HepG2 (cell line): ENCODE measurements around the gene GNB1. TPM values are rescaled to one million over a fixed set of nuclear protein-coding genes. Genes with fewer than 3 reads are reported as not detected.
A peak's percentile ranks its signal among the peaks of the same experiment; 100 is the strongest.

ENCODE experiments used
- ATAC-seq: fragments of 200-7000 bp; cut with Tn5 transposase; 3 replicates; pipeline ENCODE4 v1.9.1; 2020; ENCODE audit warnings: mild to moderate bottlenecking, moderate library complexity
- BruUV-seq: library from RNA; stranded (reverse); fragments of 400-500 nt; replicated peaks from 2 replicates; lab custom pipeline; 2021; lab: Mats Ljungman, UMichigan
- CTCF ChIA-PET: fragments of 300-600 bp; formaldehyde crosslinking; extraction: SDS; loops from one replicate; lab custom pipeline; 2021; ENCODE audit warnings: low total read pairs, inconsistent platforms, low intra/inter-chr PET ratio; lab: Yijun Ruan, JAX
- POLR2A ChIA-PET: fragments of 350-600 bp; sonication (Branson Sonifier 250); formaldehyde crosslinking; loops from one replicate; lab custom pipeline; 2020; ENCODE audit warnings: antibody characterized with exemption, inconsistent platforms; lab: Yijun Ruan, JAX
- DNase-seq: peaks from one replicate; pipeline ENCODE4 v3.0.0-alpha.2; 2015; ENCODE audit warnings: low spot score
- FAIRE-seq: peaks from 3 replicates; lab custom pipeline; 2011; peaks lifted over from hg19 to GRCh38; lab: Jason Lieb, UNC
- H2AFZ ChIP-seq: one replicate; pipeline ENCODE4 v1.6.1; 2011; ENCODE audit warnings: low read length, inconsistent platforms
- H3K27ac ChIP-seq: fragments of 300-600 bp; 3 replicates; pipeline ENCODE4 v1.8.0; 2011; ENCODE audit warnings: mixed run types, mild to moderate bottlenecking, mixed read lengths, low read length, inconsistent platforms; ENCODE audit not compliant: insufficient read depth; ENCODE audit errors: extremely low read length
- H3K27me3 ChIP-seq, 2 experiments: fragments of 200-600 bp in 1 of 2; 2 replicates in 1 of 2; 3 replicates in 1 of 2; pipeline versions ENCODE4 v1.6.0 to v1.8.0; 2011; ENCODE audit warnings: low read length in 2 of 2, mild to moderate bottlenecking in 2 of 2, moderate library complexity in 2 of 2, inconsistent platforms in 1 of 2; ENCODE audit not compliant: insufficient read depth in 2 of 2, control insufficient read depth in 1 of 2
- H3K36me3 ChIP-seq, 2 experiments: fragments of 200-600 bp in 1 of 2; replicated peaks in 1 of 2; 2 replicates in 1 of 2; 3 replicates in 1 of 2; pipeline versions ENCODE4 v1.5.1 to v1.8.0; 2011; ENCODE audit warnings: low read length in 2 of 2, inconsistent platforms in 1 of 2; ENCODE audit not compliant: insufficient read depth in 2 of 2, control insufficient read depth in 1 of 2
- H3K4me1 ChIP-seq: 2 replicates; pipeline ENCODE4 v1.5.1; 2012; ENCODE audit warnings: low read length, inconsistent platforms; ENCODE audit not compliant: insufficient read depth
- H3K4me2 ChIP-seq: 2 replicates; pipeline ENCODE4 v1.6.0; 2011; ENCODE audit warnings: low read depth, low read length, inconsistent platforms
- H3K4me3 ChIP-seq, 3 experiments: fragments of 200-600 bp in 1 of 3; sonication (generic), shearing (Covaris generic) in 1 of 3; replicated peaks in 1 of 3; 2 replicates each; pipeline ENCODE4 v1.5.1; 2011 to 2016; ENCODE audit warnings: low read length in 3 of 3, inconsistent platforms in 2 of 3, low read depth in 2 of 3, mild to moderate bottlenecking in 2 of 3, control low read depth in 1 of 3, mixed read lengths in 1 of 3; ENCODE audit not compliant: insufficient read depth in 1 of 3
- H3K79me2 ChIP-seq: one replicate; pipeline ENCODE4 v1.6.1; 2011; ENCODE audit warnings: low read length, inconsistent platforms; ENCODE audit not compliant: insufficient read depth
- H3K9ac ChIP-seq: 2 replicates; pipeline ENCODE4 v1.6.0; 2011; ENCODE audit warnings: mild to moderate bottlenecking, low read depth, low read length, inconsistent platforms; ENCODE audit not compliant: insufficient read depth
- H3K9me3 ChIP-seq: 2 replicates; pipeline ENCODE4 v1.5.1; 2012; ENCODE audit warnings: mild to moderate bottlenecking, low read length
- H4K20me1 ChIP-seq: 2 replicates; pipeline ENCODE4 v1.6.0; 2011; ENCODE audit warnings: inconsistent platforms, mild to moderate bottlenecking, low read length, moderate library complexity; ENCODE audit not compliant: insufficient read depth
- HCFC1 ChIP-seq: fragments of 150-350 bp; IDR thresholded peaks from 2 replicates; pipeline ENCODE4 v1.6.1; 2014; ENCODE audit warnings: low read depth, low read length
- HDAC1 ChIP-seq: sonication (generic); formaldehyde crosslinking; IDR thresholded peaks from 2 replicates; pipeline ENCODE4 v1.5.1; 2020; ENCODE audit warnings: mild to moderate bottlenecking, missing genetic modification reagents
- MAZ ChIP-seq, 2 experiments: sonication (generic) in 1 of 2; formaldehyde crosslinking in 1 of 2; IDR thresholded peaks; 2 replicates each; pipeline versions ENCODE4 v1.5.0 to v1.6.1; 2012 to 2020; ENCODE audit warnings: low read depth in 2 of 2, mild to moderate bottlenecking in 2 of 2, borderline replicate concordance in 1 of 2, improper control_type of control experiment in 1 of 2, low read length in 1 of 2, missing genetic modification reagents in 1 of 2, moderate library complexity in 1 of 2
- MLLT10 ChIP-seq: sonication (generic); formaldehyde crosslinking; IDR thresholded peaks from 2 replicates; pipeline ENCODE4 v1.4.0; 2020; ENCODE audit warnings: missing genetic modification reagents
- PHF20 ChIP-seq: sonication (generic); formaldehyde crosslinking; IDR thresholded peaks from 2 replicates; pipeline ENCODE4 v1.5.0; 2020; ENCODE audit warnings: mild to moderate bottlenecking, missing genetic modification reagents
- POGZ ChIP-seq: sonication (generic); formaldehyde crosslinking; IDR thresholded peaks from 2 replicates; pipeline ENCODE4 v1.4.0; 2020; ENCODE audit warnings: mild to moderate bottlenecking, missing genetic modification reagents
- RAD21 ChIP-seq: fragments of 450-650 bp; formaldehyde crosslinking; IDR thresholded peaks from 2 replicates; pipeline ENCODE4 v1.5.0; 2020; ENCODE audit warnings: mild to moderate bottlenecking
- SAFB2 ChIP-seq: sonication (generic); formaldehyde crosslinking; IDR thresholded peaks from 2 replicates; pipeline ENCODE4 v1.5.1; 2020; ENCODE audit warnings: missing genetic modification reagents, low read depth, mild to moderate bottlenecking, borderline replicate concordance
- ZBTB43 ChIP-seq: sonication (generic); formaldehyde crosslinking; conservative IDR thresholded peaks from 2 replicates; pipeline ENCODE4 v1.4.0; 2020; ENCODE audit warnings: missing genetic modification reagents
- ZNF337 ChIP-seq: sonication (generic); formaldehyde crosslinking; IDR thresholded peaks from 2 replicates; pipeline ENCODE4 v1.5.1; 2020; ENCODE audit warnings: missing genetic modification reagents, low read depth, mild to moderate bottlenecking, borderline replicate concordance
- ZNF574 ChIP-seq: sonication (generic); formaldehyde crosslinking; IDR thresholded peaks from 2 replicates; pipeline ENCODE4 v1.4.0; 2020; ENCODE audit warnings: missing genetic modification reagents
- WGBS: methylation state at CpG from one replicate; pipeline ENCODE4 v1.1.6; 2017; ENCODE audit warnings: low lambda C conversion rate; 5-methylcytosine and 5-hydroxymethylcytosine counted together
- in situ Hi-C: cut with HindIII; loops from 2 replicates; pipeline ENCODE4 v1.10.0; 2017; ENCODE audit warnings: low pct_unique_long_range_greater_than_20kb; ENCODE audit not compliant: extremely low pct_ligation_motif_present
- intact Hi-C: fragments of 100-400 bp; cut with micrococcal nuclease; formaldehyde crosslinking; loops from one replicate; pipeline ENCODE4 v1.10.0; 2022; ENCODE audit not compliant: unreplicated experiment
- polyA plus RNA-seq, 8 experiments: library from polyadenylated mRNA; depleted of rRNA in 3 of 8; stranded (reverse) in 7 of 8; unstranded in 1 of 8; fragments of >200 nt; fragmentation: Illumina TruSeq in 4 of 8; extraction: Trizol in 4 of 8; gene quantifications; 2 replicates each; pipeline versions ENCODE4 v1.2.1 to v1.2.3, GENCODE V29; 2011 to 2016; ENCODE audit warnings: low read depth in 4 of 8, missing spikeins in 1 of 8, mixed read lengths in 1 of 8; ENCODE audit not compliant: insufficient read depth in 1 of 8
- total RNA-seq, 5 experiments: library from RNA; depleted of rRNA; stranded (reverse); fragments of >200 nt; fragmentation: Illumina TruSeq; extraction: Trizol; gene quantifications; 2 replicates each; pipeline ENCODE4 v1.2.3, GENCODE V29; 2016; ENCODE audit warnings: low read depth in 1 of 5
- TF ChIP-seq, protein P1 (sequence below): sonication (generic); formaldehyde crosslinking; IDR thresholded peaks from 2 replicates; pipeline ENCODE4 v1.8.0; 2022; ENCODE audit warnings: missing genetic modification reagents, mild to moderate bottlenecking, inconsistent platforms, borderline replicate concordance

GNB1 gene
- total and polyA plus RNA-seq, 2 of the 13 experiments (the other 11 are each of a cell fraction or from before 2014, with no cell fraction given), result 66.2 to 327 TPM

DNA sequence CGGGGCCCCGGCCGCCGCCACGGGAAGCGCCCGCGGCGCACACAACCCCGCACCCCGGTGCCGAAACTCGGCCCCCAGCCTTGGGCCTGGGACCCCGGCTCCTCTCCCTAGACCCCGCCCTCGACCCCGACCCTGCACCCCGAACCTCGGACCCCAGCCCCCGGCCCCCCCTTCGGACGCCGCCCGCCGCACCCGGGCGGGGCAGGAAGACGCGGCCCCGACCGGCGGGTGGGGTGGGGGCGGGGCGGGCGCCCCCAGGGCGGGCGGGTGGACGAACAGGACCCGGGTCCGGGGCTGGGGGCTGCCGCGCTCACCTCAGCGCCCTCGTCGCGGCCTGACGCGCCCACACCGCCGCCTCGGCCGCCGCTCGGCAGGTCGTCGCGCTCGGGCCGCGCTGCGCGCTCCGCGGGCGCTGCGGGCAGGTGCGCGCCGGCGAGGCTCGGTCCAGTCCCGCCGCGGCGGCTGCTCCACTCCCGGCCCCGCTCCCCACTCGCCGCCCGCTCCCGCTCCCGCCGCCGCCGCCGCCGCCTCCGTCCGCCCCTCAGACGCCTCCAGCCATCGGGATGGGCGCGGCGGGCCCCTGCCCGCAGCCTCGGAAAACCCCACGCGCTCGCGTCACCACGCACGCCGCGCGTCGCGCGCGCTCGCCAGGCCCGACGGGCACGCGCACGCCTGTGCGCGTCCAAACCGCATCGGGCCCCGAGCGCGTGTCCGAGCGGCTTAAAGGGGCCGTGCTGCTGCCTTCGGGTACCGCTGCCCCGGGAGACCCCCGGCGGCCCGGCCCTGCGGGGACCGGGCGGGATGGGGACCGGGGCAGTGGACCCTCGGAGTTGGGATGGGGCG is at the start of gene GNB1 (continued):
- TF ChIP-seq PHF20 (CRISPR knock-in tag), result 0 out of 2 replicates have a peak, but pooled peaks have one; percentile 23
- peak; percentile 48 for TF ChIP-seq RAD21
- peak; percentile 61; the same call in 1 of the 2 replicates for TF ChIP-seq HDAC1 (CRISPR knock-in tag)
- no peak for TF ChIP-seq POGZ (CRISPR knock-in tag)
- TF ChIP-seq MAZ (IDR thresholded peaks at IDR 0.05; ENCODE audit: borderline replicate concordance, low read depth, low read length), result no peak
- no peak; the same call in 1 of the 2 replicates for TF ChIP-seq MAZ (CRISPR knock-in tag; IDR thresholded peaks at IDR 0.05; ENCODE audit: low read depth)
- 0 out of 2 replicates have a peak, but pooled peaks have one; percentile 27 for TF ChIP-seq ZBTB43 (CRISPR knock-in tag)
- peak; percentile 43; the same call in 1 of the 2 replicates for TF ChIP-seq HCFC1

- Histone ChIP-seq H3K4me3 (no peak overlapping the region), H3K4me1 (peaks cover 59% of the 10 kb centered on the region), H3K27ac (peak overlapping the region; percentile 91), H2AFZ (no peak overlapping the region), H3K9ac (no peak overlapping the region), H3K4me2 (no peak overlapping the region), H3K9me3 (no peaks in the 10 kb centered on the region), H4K20me1 (no peaks in the 10 kb centered on the region), H3K27me3 (no peaks in the 10 kb centered on the region), H3K36me3 (no peaks in the 10 kb centered on the region; a peak in 1 of 5 replicates), H3K79me2 (peaks cover 13% of the 10 kb centered on the region)
- FAIRE-seq, result no peak
- TF ChIP-seq MLLT10 (no peak), SAFB2 (CRISPR knock-in tag) (no peak), ZNF574 (CRISPR knock-in tag) (no peak), ZNF337 (CRISPR knock-in tag) (no peak)
- TF ChIP-seq, protein P1, sequence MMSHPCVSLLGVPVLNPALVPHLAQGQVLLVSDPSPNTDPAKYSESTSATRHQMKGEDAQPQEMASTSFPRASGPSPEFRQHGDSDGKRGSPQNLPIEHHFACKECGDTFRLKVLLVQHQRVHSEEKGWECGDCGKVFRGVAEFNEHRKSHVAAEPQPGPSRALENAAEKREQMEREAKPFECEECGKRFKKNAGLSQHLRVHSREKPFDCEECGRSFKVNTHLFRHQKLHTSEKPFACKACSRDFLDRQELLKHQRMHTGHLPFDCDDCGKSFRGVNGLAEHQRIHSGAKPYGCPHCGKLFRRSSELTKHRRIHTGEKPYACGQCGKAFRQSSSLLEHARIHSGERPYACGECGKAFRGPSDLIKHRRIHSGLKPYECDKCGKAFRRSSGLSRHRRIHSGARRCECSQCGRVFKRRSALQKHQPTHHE (CRISPR knock-in tag), result no peak
- BruUV-seq, result no TSS peak
- in situ Hi-C loops (no loop called here), intact Hi-C loops (no loop called here)
- no peak for ATAC-seq
- ChIA-PET POLR2A (no interaction called here), CTCF (no interaction called here)
- 100% methylated on average over 7 of the region's 12 CpGs for WGBS
- no peak for DNase-seq
These were observed 49.2 kb upstream of the GNB1 start for GRCh38 chr1:1940123-1940425.
